ENCODE measurements around the gene KLK13. TPM values are rescaled to one million over a fixed set of nuclear protein-coding genes. Genes with fewer than 3 reads are reported as not detected.

Gene KLK13
- total and polyA plus RNA-seq, 2 experiments from 2014 or later = 0.25 TPM; not detected in 1

DNA sequence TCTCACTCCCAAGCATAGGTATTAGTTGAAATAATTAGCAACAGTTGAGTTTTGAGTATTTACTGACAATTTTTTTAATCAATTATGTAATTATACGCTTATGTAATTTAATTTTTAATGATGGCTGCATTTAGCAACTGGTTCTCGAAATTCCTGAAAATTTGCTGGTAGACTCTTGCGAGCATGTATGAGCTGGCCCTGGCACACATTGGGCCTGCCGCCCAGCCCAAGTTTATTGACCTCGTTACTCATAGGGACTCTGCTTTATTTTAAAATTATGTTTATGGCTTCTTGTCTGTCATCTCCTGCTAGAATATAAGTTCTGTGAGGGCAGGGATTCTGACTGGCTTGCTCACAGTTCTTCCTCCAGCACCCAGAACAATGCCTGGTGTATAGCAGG lies 11.1 kb upstream of the KLK13 start:
- no peaks in the 10 kb centered on the region for H3F3A ChIP-seq (ENCODE audit: insufficient read depth)
- H3K9ac ChIP-seq = no peak overlapping the region
- H3K4me2 ChIP-seq (ENCODE audit: unreplicated experiment) = no peak overlapping the region
- H3K4me3 ChIP-seq = no peak overlapping the region
- no peaks in the 10 kb centered on the region for H3K36me3 ChIP-seq (ENCODE audit: low read depth)
- H3K27ac ChIP-seq = no peak overlapping the region
- H4K20me1 ChIP-seq (ENCODE audit: insufficient read depth) = no peaks in the 10 kb centered on the region
- no peaks in the 10 kb centered on the region for H3K9me2 ChIP-seq (ENCODE audit: insufficient read depth)
- no peaks in the 10 kb centered on the region for H3K79me2 ChIP-seq (ENCODE audit: insufficient read depth)
- no peaks in the 10 kb centered on the region for H3K27me3 ChIP-seq (replicated peaks; ENCODE audit: insufficient read depth)
- H3K9me3 ChIP-seq (ENCODE audit: low read depth) = no peaks in the 10 kb centered on the region
- WGBS, 2 experiments (ENCODE audit: low coverage in 1 of 2, low lambda C conversion rate in 2 of 2, missing lambda C conversion rate in 2 of 2) = 42 to 52% methylated on average over 5 of the region's 5 CpGs
- H3K4me1 ChIP-seq (ENCODE audit: insufficient read depth) = no peaks in the 10 kb centered on the region
- no peak for TF ChIP-seq EZH2 (IDR thresholded peaks at IDR 0.05; ENCODE audit: insufficient read depth, poor library complexity, severe bottlenecking)
- no peak for TF ChIP-seq EZH2phosphoT487 (IDR thresholded peaks at IDR 0.05; ENCODE audit: insufficient read depth, low read depth)
- DNase-seq = no peak
- H2AFZ ChIP-seq = no peak overlapping the region
- in situ Hi-C loops (cut with MboI) = no loop called here

DNA sequence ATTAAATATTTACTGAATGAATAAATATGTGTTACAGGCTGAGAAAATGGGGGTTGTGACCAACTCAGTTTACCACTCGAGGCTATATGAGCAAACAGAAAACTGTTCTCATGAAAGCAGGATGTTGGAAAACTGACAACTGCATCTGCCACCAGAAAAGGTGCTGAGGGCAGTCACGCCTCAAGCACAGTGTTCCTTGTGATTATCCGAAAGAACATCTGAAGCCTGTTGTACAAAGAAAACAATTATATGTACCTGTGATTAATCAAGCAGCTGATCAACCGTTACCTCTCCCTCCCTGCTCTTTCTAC lies 6.2 kb upstream of the KLK13 start:
- Histone ChIP-seq H3K9me2 (ENCODE audit: insufficient read depth) (no peaks in the 10 kb centered on the region), H3K79me2 (ENCODE audit: insufficient read depth) (no peaks in the 10 kb centered on the region), H3F3A (ENCODE audit: insufficient read depth) (no peaks in the 10 kb centered on the region), H3K36me3 (ENCODE audit: low read depth) (no peaks in the 10 kb centered on the region), H3K27ac (no peak overlapping the region), H3K9ac (no peak overlapping the region), H3K4me2 (ENCODE audit: unreplicated experiment) (no peak overlapping the region), H4K20me1 (ENCODE audit: insufficient read depth) (no peaks in the 10 kb centered on the region), H3K4me1 (ENCODE audit: insufficient read depth) (no peaks in the 10 kb centered on the region), H3K9me3 (ENCODE audit: low read depth) (no peaks in the 10 kb centered on the region), H3K27me3 (replicated peaks; ENCODE audit: insufficient read depth) (no peaks in the 10 kb centered on the region), H3K4me3 (no peak overlapping the region), H2AFZ (no peak overlapping the region)
- 35% methylated on average over 4 of the region's 4 CpGs for WGBS, 2 experiments (ENCODE audit: low coverage in 1 of 2, low lambda C conversion rate in 2 of 2, missing lambda C conversion rate in 2 of 2)
- no peak for DNase-seq
- TF ChIP-seq EZH2 (IDR thresholded peaks at IDR 0.05; ENCODE audit: insufficient read depth, poor library complexity, severe bottlenecking) (no peak), EZH2phosphoT487 (IDR thresholded peaks at IDR 0.05; ENCODE audit: insufficient read depth, low read depth) (no peak)
- in situ Hi-C loops (cut with MboI) = no loop called here

DNA sequence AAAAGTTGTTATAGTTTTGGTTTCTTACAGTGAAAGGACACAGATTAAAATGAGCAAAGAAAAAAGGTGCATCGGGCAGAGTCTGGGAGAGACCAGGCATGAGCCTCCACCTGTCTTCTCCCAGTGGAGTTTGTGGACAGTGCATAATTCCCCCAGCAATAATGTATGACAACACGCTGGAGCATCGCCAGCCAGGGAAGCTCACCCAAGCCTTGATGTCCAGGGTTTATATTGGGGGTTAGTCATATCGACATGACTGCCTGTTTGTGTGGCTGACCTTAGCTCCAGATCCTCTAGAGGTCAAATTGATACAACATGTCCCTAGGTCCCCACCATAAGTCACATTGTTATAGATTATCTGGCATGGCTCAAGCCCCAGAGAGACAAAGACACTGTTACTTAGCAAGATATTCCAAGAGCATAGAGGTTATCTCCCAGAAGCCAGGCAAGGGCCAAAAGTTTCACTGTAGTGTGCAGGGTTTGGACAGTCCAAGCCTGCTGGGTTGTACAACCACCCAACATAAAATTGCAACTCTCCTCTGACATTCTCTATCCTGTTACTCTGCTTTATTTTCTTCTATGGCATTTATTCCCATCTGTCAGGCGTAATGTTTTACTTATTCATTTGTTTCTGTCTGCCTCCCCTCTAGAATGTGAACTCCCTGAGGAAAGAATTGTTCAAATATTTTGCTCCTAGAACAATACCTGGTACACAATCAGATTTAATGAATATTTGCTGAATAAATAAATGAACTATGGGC lies 5.6 kb upstream of the KLK13 start:
- H3K4me2 ChIP-seq (ENCODE audit: unreplicated experiment) = no peak overlapping the region
- 29 to 35% methylated on average over 5 of the region's 5 CpGs for WGBS, 2 experiments (ENCODE audit: low coverage in 1 of 2, low lambda C conversion rate in 2 of 2, missing lambda C conversion rate in 2 of 2)

DNA sequence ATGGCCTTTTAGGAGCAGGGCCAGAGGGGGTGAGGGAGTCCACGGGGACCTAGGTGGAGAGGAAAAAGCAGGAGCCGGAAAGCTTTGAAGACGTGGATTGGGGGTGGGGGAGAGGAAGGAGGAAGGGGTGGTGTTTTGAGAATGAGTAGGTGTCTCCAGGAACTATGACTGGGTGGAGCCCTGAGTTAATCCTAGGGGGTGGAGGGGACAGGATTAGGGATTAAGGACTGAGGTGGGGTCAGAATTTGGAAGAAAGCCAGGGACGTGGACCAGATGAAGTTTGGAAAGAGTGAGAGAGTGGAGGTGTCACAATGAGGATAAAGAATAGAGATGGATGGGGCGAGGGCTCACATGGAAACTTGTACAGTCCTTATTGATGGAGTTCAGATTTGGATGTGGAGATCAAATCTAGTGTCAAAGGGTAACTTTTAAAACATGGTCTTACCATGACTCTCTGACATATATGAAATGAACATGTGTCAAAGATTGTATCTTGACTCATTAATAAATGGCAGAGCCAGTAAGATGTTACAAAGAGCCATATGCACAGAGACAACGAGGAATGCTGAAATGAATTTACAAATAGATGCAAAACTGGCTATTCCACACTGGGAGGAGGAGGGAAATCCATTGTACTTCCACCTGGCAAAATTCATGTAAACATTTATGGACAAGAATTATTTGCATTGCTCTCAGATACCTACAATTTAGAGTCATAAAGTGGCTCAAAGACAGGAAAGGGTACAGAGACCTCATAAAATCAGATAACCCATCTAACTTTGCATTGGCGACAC lies 1.7 kb upstream of the KLK13 start:
- no peaks in the 10 kb centered on the region for H3K27me3 ChIP-seq (replicated peaks; ENCODE audit: insufficient read depth)
- no peaks in the 10 kb centered on the region for H3F3A ChIP-seq (ENCODE audit: insufficient read depth)
- H4K20me1 ChIP-seq (ENCODE audit: insufficient read depth) = no peaks in the 10 kb centered on the region
- no peak overlapping the region for H3K27ac ChIP-seq
- no peaks in the 10 kb centered on the region for H3K36me3 ChIP-seq (ENCODE audit: low read depth)
- TF ChIP-seq EZH2phosphoT487 (IDR thresholded peaks at IDR 0.05; ENCODE audit: insufficient read depth, low read depth) (no peak), EZH2 (IDR thresholded peaks at IDR 0.05; ENCODE audit: insufficient read depth, poor library complexity, severe bottlenecking) (no peak)
- no peak overlapping the region for H3K9ac ChIP-seq
- in situ Hi-C loops (cut with MboI) = no loop called here
- no peaks in the 10 kb centered on the region for H3K79me2 ChIP-seq (ENCODE audit: insufficient read depth)
- H3K4me1 ChIP-seq (ENCODE audit: insufficient read depth) = no peaks in the 10 kb centered on the region
- no peak for DNase-seq
- H3K4me3 ChIP-seq = no peak overlapping the region
- H3K9me2 ChIP-seq (ENCODE audit: insufficient read depth) = no peaks in the 10 kb centered on the region
- H3K4me2 ChIP-seq (ENCODE audit: unreplicated experiment) = no peak overlapping the region
- WGBS, 2 experiments (ENCODE audit: low coverage in 1 of 2, low lambda C conversion rate in 2 of 2, missing lambda C conversion rate in 2 of 2) = 34 to 37% methylated on average over 7 of the region's 7 CpGs
- H2AFZ ChIP-seq = no peak overlapping the region
- no peaks in the 10 kb centered on the region for H3K9me3 ChIP-seq (ENCODE audit: low read depth)

More for the DNA sequence above, 5.6 kb upstream of the KLK13 start:
- H3F3A ChIP-seq (ENCODE audit: insufficient read depth) = no peaks in the 10 kb centered on the region
- no peaks in the 10 kb centered on the region for H3K9me2 ChIP-seq (ENCODE audit: insufficient read depth)
- no peaks in the 10 kb centered on the region for H3K9me3 ChIP-seq (ENCODE audit: low read depth)
- H3K36me3 ChIP-seq (ENCODE audit: low read depth) = no peaks in the 10 kb centered on the region
- H3K4me1 ChIP-seq (ENCODE audit: insufficient read depth) = no peaks in the 10 kb centered on the region
- in situ Hi-C loops (cut with MboI) = no loop called here
- no peak for DNase-seq
- no peak overlapping the region for H3K9ac ChIP-seq
- TF ChIP-seq EZH2 (IDR thresholded peaks at IDR 0.05; ENCODE audit: insufficient read depth, poor library complexity, severe bottlenecking) (no peak), EZH2phosphoT487 (IDR thresholded peaks at IDR 0.05; ENCODE audit: insufficient read depth, low read depth) (no peak)
- H3K27ac ChIP-seq = no peak overlapping the region
- no peaks in the 10 kb centered on the region for H3K79me2 ChIP-seq (ENCODE audit: insufficient read depth)
- no peaks in the 10 kb centered on the region for H4K20me1 ChIP-seq (ENCODE audit: insufficient read depth)
- H2AFZ ChIP-seq = no peak overlapping the region
- no peak overlapping the region for H3K4me3 ChIP-seq
- no peaks in the 10 kb centered on the region for H3K27me3 ChIP-seq (replicated peaks; ENCODE audit: insufficient read depth)
